NCI-H1105 treated with DMSO at 0.1 percent for 48 hours (cell line): ENCODE results near the gene TAF5L.
"Not testable (repeated sequence)": the region's sequence is repeated elsewhere in the genome, so short reads cannot be mapped to it uniquely, and the experiment has no call there.

Experiments used
- DNase-seq: peaks from one replicate; lab custom pipeline; 2025; lab: John Stamatoyannopoulos, UW

Gene TAF5L

DNA sequence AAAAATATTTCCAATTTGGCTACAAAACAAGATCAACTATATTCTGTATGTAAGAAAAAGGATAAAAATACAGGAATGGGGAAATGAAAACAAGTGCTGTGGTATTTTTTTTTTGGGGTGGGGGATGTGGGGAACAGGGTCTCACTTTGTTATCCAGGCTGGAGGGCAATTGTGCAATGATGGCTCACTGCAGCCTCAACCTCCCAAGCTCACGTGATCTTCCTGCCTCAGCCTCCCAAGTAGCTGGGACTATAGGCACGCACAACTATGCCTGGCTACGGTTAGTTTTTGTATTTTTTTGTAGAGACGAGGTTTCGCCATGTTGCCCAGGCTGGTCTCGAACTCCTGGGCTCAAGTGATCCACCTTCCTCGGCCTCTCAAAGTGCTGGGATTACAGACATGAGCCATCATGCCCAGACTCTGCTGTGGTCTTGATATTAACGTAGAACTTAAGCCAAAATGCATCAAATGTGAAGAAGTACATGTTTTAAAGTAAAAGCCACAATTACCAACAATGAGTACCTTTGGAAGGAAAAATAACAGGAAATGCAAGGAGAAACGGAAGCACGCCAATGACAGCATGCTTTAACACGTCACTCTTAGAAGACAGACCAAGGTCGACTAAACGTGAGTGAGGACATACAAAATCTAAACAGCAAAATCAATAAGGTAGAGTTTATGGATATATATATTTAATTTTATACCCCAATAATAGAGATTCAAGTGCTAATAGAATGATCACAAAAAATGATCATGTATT lies 58.6 kb downstream of the TAF5L start:
- DNase-seq = no peak

DNA sequence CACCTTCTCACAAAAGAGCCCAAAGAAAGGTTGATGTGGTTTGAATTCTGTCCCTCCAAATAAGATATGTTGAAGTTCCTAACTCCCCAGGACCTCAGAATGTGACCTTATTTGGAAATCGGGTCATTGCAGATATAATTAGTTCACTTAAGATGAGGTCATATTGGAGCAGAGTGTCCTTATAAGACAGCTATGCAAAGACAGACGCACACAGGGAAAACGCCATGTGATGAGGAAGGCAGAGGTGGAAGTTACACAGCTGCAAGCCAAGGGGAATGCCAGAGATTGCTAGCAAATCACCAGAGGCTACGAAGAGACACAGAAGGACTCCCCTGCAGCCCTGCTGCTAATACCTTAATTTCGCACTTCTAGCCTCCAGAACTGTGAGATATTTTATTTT lies 62.2 kb downstream of the TAF5L start:
- DNase-seq = no peak

DNA sequence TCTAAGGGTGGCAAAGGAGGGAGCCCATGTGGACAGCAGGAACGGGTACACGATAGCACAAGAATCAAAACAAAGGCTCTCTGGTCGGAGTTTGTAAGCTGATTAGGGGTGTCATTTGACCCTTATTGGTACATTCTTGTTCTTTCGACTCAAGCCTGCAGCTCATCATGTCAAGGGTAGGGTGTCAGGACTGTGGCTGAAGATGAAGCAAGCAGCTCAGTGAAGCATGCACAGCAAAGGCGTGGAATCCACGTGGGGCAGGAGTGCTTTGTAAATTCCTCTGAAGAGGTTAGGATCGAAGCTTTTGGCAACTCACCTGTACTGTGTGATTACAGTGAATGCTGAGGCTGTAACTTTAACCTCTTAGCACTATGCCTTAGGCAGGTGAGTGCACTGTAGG lies 62.7 kb downstream of the TAF5L start:
- no peak for DNase-seq

DNA sequence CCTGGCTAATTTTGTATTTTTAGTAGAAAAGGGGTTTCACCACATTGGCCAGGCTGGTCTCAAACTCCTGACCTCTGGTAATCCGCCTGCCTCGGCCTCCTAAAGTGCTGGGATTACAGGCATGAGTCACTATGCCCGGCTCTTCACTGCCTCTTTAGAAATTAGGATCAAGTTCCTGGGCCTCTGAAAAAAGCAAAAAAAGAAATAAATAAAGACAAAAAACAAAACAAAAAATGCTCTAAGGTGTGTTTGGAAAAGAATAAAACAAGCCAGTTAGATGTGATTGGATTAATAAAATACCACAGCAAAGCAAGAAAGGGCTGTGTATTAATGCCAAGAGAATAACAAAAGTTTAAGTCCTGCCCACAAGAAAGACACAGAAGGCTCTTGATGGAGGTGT lies 63.2 kb downstream of the TAF5L start:
- DNase-seq = no peak

DNA sequence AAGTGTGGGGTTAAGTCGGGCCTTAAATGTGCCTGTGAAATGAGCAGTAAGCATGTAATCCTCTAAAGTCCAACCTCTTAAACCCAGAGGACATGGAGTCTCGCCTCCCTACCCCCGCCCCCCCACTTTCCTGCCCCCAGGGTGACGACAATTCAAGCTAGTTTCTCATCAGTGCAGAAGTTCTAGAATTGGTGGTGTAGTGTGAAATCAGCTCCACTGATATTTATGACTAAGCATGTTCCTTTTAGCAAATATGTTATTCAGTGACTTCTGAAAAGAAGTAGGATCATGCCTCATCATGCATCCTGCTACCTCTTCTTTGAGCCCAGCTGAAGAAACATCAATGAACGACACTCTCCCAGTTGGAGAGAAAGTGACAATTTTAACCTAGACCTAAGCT lies 64.8 kb downstream of the TAF5L start:
- DNase-seq = no peak

DNA sequence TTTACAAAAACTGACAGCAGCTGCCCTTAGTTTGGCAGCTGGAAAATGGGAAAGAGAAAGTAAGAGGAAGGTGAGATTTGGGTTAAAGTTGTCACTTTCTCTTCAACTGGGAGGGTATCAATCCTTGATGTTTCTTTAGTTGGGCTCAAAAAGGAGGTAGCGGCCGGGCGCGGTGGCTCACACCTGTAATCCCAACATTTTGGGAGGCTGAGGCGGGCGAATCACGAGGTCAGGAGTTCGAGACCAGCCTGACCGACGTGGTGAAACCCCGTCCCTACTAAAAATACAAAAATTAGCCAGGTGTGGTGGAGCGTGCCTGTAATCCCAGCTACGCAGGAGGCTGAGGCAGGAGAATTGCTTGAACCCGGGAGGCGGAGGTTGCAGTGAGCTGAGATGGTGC lies 65.8 kb downstream of the TAF5L start:
- not testable (repeated sequence) for DNase-seq

DNA sequence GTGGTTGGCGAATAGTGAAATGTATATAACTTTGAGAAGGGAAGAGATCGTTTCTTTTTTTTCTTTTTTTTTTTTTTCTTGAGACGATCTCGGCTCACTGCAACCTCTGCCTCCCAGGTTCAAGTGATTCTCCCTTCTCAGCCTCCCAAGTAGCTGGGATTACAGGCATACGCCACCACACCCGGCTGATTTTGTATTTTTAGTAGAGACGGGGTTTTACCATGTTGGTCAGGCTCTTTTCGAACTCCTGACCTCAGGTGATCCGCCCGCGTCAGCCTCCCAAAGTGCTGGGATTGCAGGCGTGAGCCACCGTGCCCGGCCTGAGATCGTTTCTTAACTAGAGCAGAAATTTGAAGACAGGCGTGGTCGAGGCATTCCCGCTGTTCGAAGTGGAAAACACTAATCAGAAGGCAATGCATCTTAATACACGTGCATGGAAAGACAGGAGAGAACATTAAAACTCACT lies 66.6 kb downstream of the TAF5L start:
- DNase-seq = not testable (repeated sequence)

DNA sequence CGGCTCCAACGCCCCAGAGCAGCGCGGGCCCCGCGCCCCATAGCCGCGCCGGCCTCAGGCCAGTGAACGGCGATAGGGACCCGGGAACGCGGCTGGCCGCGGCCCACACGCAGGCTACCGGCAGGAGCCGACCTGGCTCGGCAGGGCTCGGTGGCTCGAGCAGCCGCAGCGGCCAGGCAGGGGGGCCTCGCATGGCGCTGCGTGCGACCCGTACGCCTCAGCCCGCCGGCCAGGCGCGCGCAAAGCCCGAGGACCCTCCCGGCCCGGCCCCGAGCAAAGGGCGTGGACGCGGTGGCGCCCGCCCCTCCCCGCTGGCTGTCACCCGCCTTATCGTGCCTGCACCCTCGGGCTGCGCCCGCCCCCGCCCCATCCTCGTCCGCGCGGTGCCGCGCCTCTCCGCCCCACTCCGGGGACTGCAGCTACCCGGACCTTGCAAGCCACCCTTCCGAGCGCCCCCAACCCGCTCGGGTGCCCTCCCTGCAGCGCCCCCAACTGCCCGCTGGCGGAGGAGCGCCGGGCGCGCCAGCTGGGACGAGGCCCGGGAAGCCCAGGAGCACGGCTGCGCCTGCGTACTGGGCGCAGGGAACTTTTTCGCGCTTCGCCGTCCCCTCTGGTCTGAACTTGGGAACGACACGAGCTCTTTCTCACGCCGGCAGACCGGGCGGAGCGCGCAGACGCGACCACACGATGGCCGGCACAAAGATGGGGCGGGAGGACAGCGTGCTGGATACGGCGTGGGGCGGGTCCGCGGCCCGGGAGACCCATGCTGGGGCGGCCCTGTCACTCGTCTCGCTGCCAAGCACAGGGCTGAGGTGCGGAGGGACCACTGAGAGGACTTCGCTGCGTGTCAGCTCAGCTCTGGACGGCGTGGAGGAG lies 67.2 kb downstream of the TAF5L start, which contains the start of gene ABCB10:
ABCB10 (minus strand) TSS at position 248 of the 876 bp plus-strand sequence; CDS start at position 193, 55 bp downstream.
- peak; percentile 91 for DNase-seq

DNA sequence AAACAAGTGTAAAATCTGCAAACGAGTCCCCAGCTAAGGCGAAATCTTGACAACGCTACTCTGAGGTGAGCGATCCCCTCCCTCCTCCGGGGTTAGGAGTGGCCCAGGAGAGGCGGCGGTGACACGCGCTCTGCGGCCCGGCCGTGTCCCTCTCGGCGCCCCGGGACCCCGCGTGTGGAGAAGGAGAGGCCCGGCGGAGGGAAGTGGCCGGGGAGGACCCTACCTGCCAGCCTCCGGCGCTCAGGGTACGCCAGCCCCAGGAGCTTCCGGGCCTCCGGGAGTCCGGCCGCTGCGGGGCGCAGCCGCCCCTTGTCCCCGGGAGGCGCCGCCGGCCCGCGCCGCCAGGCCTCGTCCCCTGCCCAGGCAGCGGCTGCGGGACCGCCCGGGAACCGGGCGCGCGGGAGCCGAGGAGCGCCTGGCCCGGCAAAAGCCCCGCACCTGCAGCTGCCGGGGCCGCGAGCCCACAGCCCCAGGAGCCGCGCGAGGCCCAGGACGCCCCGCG lies 68.0 kb downstream of the TAF5L start:
- no peak for DNase-seq

DNA sequence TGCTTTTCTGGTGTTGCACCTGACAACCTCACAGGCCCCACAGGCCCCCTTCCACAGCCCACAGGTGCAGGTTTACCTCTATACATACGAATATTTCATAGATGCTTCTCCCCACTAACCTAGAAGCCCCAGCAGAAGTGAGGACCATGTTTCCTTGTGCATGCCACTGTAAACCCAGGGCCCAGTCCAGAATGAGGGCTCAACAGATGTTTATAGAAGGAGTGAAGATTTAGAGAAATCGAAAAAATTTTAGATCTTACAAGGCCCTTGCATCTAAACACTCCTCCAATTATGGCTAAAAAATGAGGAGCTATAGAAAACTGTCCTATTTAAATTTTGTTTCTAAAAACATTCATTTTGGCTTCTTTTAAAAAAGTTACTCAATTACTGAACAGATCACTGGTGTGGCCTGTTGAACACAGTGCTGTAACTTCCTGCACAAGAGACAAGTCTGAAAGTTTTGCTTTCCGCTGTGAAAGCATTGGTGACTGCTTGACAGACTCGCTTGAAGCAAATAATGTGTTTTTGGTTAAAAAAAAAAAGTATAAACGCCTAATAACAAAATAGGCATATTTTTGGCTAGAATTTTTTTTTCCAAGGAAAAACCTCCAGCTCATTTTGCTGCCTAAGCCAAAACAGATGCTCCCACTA lies 68.6 kb downstream of the TAF5L start:
- DNase-seq = no peak

DNA sequence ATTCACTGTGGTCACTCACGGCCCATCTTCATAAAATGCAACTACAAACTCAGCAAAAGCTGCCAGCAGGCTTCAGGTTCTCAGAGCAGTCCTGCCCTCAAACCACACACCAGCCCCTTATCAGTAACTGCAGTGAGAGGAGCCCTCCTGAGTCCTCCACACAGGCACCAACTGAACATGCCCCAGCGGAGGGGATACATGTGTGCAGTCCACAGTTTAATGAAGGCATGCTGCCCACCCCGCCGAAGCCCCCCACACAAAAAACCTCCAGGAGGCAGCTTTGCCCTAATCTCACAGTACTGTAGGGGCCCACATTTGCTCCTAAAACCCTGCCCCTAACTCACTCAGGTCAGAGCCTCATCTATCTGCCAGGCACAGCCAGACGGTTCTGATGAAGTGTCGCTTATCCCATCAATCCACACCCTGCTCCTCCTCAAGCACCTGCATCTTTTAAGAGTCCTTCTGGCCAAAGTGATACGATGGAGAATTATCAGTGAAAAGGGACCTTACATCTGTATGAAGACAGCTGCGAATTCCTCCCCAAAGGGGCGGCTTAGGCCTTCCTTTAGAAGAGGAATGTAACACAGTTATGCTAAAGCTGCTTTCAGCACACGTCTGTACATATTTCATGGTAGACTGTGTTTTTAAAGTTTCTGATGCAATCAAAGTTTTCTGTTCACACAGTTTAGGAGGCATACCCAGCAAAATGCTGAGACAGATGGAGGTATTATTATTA lies 70.9 kb downstream of the TAF5L start:
- no peak for DNase-seq

DNA sequence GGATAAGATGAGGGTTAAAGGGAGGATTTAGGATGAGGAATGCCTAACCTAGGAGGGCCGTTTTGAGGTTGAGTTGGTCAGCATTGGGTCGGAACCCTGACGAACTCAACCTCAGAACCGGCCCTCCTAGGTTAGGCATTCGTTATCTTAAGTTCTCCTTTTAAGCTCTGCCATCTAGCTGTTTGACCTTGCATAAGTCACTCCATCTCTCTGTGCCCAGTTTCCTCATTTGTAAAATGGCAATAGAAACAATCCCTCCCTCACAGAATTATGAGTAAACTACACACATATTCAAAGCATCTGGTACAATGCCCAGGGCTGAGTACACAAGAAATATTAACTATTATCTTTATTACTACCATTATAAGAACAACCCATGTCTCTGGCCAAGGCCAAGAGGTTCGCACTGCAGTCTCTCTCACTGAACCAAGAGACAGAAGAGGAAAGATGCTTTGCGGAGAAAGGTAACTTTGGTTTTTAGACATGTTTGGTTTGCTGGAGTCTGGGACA lies 72.2 kb downstream of the TAF5L start:
- DNase-seq = no peak

DNA sequence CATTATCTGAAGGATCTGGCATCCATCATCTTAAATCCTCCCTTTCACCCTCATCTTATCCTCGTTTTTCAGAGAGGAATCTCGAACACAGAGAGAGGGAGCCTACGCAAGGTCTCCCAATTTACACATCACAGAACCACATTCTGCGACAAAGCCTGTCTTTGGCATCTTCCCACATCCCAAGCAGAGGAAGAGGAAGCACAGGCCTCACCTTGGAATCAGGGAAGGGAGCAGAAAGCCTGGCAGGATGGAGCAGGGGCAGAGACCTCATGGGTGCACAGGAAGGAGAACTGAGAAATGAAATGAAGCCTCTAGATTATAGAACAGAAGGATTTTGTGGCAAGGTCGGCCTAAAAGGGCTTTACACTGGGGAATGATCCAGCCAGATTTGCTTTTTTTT lies 73.2 kb downstream of the TAF5L start:
- DNase-seq = no peak

DNA sequence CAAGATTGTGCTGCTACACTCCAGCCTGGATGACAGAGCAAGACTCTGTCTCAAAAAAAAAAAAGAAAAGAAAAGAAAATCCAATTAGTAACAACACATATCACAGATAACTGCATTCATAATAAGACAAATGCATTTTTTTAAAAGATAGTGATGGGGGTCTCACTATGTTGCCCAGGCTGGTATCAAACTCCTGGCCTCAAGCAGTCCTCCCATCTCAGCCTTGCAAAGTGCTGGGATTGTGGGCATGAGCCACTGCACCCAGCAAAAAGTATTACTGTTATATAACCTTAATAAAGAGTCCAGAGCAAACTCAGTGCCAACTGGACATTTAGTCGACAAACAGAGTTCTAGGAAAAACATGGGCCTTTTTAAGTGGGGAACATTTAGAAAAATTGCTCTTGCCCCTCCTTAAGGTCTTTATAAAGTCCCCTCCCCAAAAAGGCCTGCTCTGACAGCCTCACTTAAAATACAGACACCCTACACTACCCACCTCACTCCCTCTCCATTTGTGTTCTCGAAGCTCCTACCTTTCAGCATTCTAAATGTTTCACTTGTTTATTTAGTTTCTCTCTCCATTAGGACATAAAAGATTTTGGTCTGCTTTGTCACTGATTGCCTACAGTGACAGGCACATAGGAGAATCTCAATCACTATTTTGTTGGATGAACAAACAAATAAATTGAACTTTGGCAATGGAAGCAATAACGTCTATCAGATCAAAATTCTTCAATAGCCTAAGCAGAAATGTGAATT lies 74.9 kb downstream of the TAF5L start:
- DNase-seq = no peak

DNA sequence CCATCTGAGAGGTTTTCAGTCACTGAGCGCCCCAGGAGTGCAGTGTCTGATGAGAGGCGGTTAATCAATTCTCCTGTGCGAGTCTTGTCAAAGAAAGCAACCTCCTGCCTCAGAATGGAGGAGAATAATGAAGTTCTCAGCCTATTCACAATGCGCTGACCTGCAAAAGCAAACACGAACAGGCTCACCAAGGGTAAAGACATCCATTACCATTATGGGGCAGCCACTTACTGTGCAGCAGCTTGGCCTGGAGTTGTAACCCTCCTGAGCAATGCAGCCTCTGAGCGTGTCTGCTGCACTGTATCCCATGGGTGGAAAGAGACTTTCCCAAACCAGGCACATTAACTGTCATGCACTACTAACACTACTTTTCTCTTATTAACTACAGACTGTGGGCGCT lies 78.4 kb downstream of the TAF5L start:
- DNase-seq = no peak

DNA sequence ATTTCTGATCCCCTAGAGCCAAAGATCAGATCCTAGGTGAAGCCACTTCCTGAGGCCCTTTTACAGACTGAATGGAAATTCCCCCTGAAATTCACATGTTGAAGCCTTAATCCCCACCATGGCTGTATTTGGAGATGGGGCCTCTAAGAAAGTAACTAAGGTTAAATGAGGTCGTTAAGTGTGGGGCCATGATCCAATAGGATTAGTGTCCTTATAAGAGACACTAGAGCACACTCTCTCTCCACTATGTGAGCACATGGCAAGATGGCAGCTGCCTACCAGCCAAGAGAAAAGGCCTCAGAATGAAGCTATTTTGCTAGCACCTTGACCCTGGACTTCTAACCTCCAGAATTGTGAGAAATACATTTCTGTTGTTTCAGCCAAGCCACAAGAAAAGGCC lies 81.3 kb downstream of the TAF5L start:
- no peak for DNase-seq
